PC-3 (cell line): Measurements from ENCODE around the gene VARS2. TPM values are rescaled to one million over a fixed set of nuclear protein-coding genes. Genes with fewer than 3 reads are reported as not detected.

Experiments
- ATAC-seq: fragments of 200-7000 bp; cut with Tn5 transposase; 2 replicates; pipeline ENCODE4 v1.9.1; 2020; ENCODE audit warnings: mild to moderate bottlenecking, moderate library complexity
- BruUV-seq: library from RNA; stranded (reverse); fragments of 400-500 nt; replicated peaks from 2 replicates; lab custom pipeline; 2021; lab: Mats Ljungman, UMichigan
- CTCF ChIA-PET: fragments of 300-600 bp; sonication (Branson Sonifier 250); formaldehyde crosslinking; loops from one replicate; lab custom pipeline; 2022; ENCODE audit warnings: antibody characterized with exemption; lab: Charles Lee
- POLR2A ChIA-PET: fragments of 300-600 bp; sonication (Branson Sonifier 250); formaldehyde crosslinking; loops from one replicate; lab custom pipeline; 2022; ENCODE audit warnings: antibody characterized with exemption; ENCODE audit not compliant: unreplicated experiment; lab: Charles Lee
- DNase-seq: peaks from one replicate; pipeline ENCODE4 v3.0.0-alpha.2; 2015
- H2AFZ ChIP-seq: fragments of 300-600 bp; sonication (generic); 2 replicates; pipeline ENCODE4 v1.6.0; 2016; ENCODE audit warnings: antibody characterized with exemption, low read length
- H3F3A ChIP-seq: fragments of 300-600 bp; sonication (generic); one replicate; pipeline ENCODE4 v1.6.0; 2017; ENCODE audit warnings: antibody characterized with exemption, low read length, control low read depth, mild to moderate bottlenecking; ENCODE audit not compliant: unreplicated experiment
- H3K27ac ChIP-seq: fragments of 300-600 bp; sonication (generic); 2 replicates; pipeline ENCODE4 v1.5.1; 2016; ENCODE audit warnings: mild to moderate bottlenecking, low read length
- H3K27me3 ChIP-seq: fragments of 300-600 bp; sonication (generic); 2 replicates; pipeline ENCODE4 v1.6.1; 2016; ENCODE audit warnings: low read length, mixed read lengths
- H3K36me3 ChIP-seq: fragments of 300-600 bp; sonication (generic); 2 replicates; pipeline ENCODE4 v1.6.1; 2016; ENCODE audit warnings: low read depth, mixed run types, low read length, mixed read lengths
- H3K4me1 ChIP-seq: fragments of 300-600 bp; sonication (generic); 2 replicates; pipeline ENCODE4 v1.5.1; 2016; ENCODE audit warnings: low read length; ENCODE audit not compliant: insufficient read depth
- H3K4me2 ChIP-seq: fragments of 300-600 bp; sonication (generic); 2 replicates; pipeline ENCODE4 v1.6.0; 2016; ENCODE audit warnings: low read length
- H3K4me3 ChIP-seq: fragments of 300-600 bp; sonication (generic); 2 replicates; pipeline ENCODE4 v1.5.1; 2016; ENCODE audit warnings: mild to moderate bottlenecking, low read length, mixed read lengths
- H3K79me2 ChIP-seq: fragments of 300-600 bp; sonication (generic); 2 replicates; pipeline ENCODE4 v1.6.1; 2017; ENCODE audit warnings: low read length, mixed read lengths
- H3K9ac ChIP-seq: fragments of 300-600 bp; sonication (generic); 2 replicates; pipeline ENCODE4 v1.6.0; 2016; ENCODE audit warnings: mild to moderate bottlenecking, low read length
- H3K9me2 ChIP-seq: fragments of 300-600 bp; sonication (generic); replicated peaks from 2 replicates; pipeline ENCODE4 v1.6.1; 2016; ENCODE audit warnings: mixed run types, low read length, mixed read lengths
- H3K9me3 ChIP-seq: fragments of 300-600 bp; sonication (generic); 2 replicates; pipeline ENCODE4 v1.6.1; 2016; ENCODE audit warnings: low read length, mixed read lengths
- H4K20me1 ChIP-seq: fragments of 300-600 bp; sonication (generic); 2 replicates; pipeline ENCODE4 v1.6.1; 2016; ENCODE audit warnings: low read length, mixed read lengths
- EZH2 ChIP-seq: fragments of 300-600 bp; sonication (generic); IDR thresholded peaks from one replicate; pipeline ENCODE4 v1.6.1; 2017; ENCODE audit warnings: antibody characterized with exemption, mild to moderate bottlenecking, low read length; ENCODE audit not compliant: unreplicated experiment
- EZH2phosphoT487 ChIP-seq: fragments of 300-600 bp; sonication (generic); IDR thresholded peaks from 2 replicates; pipeline ENCODE4 v1.6.1; 2018; ENCODE audit warnings: mild to moderate bottlenecking, antibody characterized with exemption, low read length, borderline replicate concordance
- intact Hi-C: fragments of 100-400 bp; cut with micrococcal nuclease; formaldehyde crosslinking; loops from 2 replicates; pipeline ENCODE4 v1.9.0; 2023
- total RNA-seq: library from RNA; depleted of rRNA; stranded (reverse); fragments of >200 nt; gene quantifications from 2 replicates; pipeline ENCODE4 v1.2.3, GENCODE V29; 2014
- TF ChIP-seq, protein P1 (sequence below): fragments of 300-600 bp; sonication (generic); conservative IDR thresholded peaks from 2 replicates; pipeline ENCODE4 v1.5.1; 2017; ENCODE audit warnings: antibody characterized with exemption, low read depth, mild to moderate bottlenecking, low read length

The VARS2 gene
- total RNA-seq, 1 experiment from 2014 or later: 66.5 TPM

DNA sequence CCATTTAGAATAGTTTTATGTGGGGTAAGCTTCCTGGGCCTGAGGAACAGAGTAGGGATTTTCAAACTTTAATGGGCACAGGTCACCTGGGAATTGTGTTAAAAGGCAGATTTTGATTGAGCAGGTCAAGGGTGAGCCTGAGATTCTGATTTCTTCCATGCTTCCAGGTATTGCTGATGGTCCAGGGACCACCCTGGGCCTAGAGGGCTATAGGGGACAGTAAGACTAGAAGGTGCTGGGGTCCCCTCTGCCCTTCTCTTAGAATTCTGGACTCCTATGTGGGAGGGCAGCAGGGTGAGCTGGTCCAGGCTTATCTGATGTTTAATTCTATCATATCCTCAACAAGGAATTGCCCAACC is 27.2 kb upstream of the VARS2 start:
- H3K27ac ChIP-seq: peak overlapping the region; percentile 93
- H3K27me3 ChIP-seq: no peaks in the 10 kb centered on the region
- H3K4me2 ChIP-seq: peak overlapping the region; percentile 91
- intact Hi-C loops: no loop called here
- H2AFZ ChIP-seq: no peak overlapping the region
- peaks cover 19% of the 10 kb centered on the region for H4K20me1 ChIP-seq
- ChIA-PET CTCF (interaction anchor here (0.6 kb wide), 1 partner anchor 184 kb away, joined by 3 read pairs; no protein-coding TSS in a partner anchor), POLR2A (no interaction called here)
- H3K36me3 ChIP-seq: peaks cover 23% of the 10 kb centered on the region; the same call in 1 of the 2 replicates
- ATAC-seq (no peak), DNase-seq (no peak)
- no peaks in the 10 kb centered on the region for H3K9me3 ChIP-seq
- peak overlapping the region; percentile 92 for H3K9ac ChIP-seq
- peaks cover 64% of the 10 kb centered on the region for H3K79me2 ChIP-seq
- peaks cover 54% of the 10 kb centered on the region for H3K4me1 ChIP-seq
- no peak for TF ChIP-seq EZH2
- TF ChIP-seq, protein P1, sequence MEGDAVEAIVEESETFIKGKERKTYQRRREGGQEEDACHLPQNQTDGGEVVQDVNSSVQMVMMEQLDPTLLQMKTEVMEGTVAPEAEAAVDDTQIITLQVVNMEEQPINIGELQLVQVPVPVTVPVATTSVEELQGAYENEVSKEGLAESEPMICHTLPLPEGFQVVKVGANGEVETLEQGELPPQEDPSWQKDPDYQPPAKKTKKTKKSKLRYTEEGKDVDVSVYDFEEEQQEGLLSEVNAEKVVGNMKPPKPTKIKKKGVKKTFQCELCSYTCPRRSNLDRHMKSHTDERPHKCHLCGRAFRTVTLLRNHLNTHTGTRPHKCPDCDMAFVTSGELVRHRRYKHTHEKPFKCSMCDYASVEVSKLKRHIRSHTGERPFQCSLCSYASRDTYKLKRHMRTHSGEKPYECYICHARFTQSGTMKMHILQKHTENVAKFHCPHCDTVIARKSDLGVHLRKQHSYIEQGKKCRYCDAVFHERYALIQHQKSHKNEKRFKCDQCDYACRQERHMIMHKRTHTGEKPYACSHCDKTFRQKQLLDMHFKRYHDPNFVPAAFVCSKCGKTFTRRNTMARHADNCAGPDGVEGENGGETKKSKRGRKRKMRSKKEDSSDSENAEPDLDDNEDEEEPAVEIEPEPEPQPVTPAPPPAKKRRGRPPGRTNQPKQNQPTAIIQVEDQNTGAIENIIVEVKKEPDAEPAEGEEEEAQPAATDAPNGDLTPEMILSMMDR: no peak
- TF ChIP-seq EZH2phosphoT487: no peak
- no peaks in the 10 kb centered on the region for H3K9me2 ChIP-seq
- H3K4me3 ChIP-seq: peak overlapping the region; percentile 70
- BruUV-seq: no TSS peak
- H3F3A ChIP-seq: no peaks in the 10 kb centered on the region

- TF ChIP-seq EZH2: no peak
- TF ChIP-seq EZH2phosphoT487: no peak
- TF ChIP-seq, protein P1: no peak
- no peak overlapping the region for H3K9ac ChIP-seq
Observed at GRCh38 chr6:30887901-30888815, 25.9 kb upstream of the VARS2 start.

More at GRCh38 chr6:30887901-30888815, 25.9 kb upstream of the VARS2 start:
- ATAC-seq (no peak), DNase-seq (peak; percentile 23)
- Histone ChIP-seq H3F3A (no peaks in the 10 kb centered on the region), H3K4me2 (peak overlapping the region; percentile 20), H3K79me2 (peaks cover 60% of the 10 kb centered on the region), H4K20me1 (peaks cover 19% of the 10 kb centered on the region), H3K27me3 (no peaks in the 10 kb centered on the region), H3K9me2 (no peaks in the 10 kb centered on the region), H3K4me1 (peaks cover 41% of the 10 kb centered on the region), H3K36me3 (peaks cover 26% of the 10 kb centered on the region; the same call in 1 of the 2 replicates), H3K27ac (peak overlapping the region; percentile 27; the same call in 1 of the 2 replicates), H3K9me3 (no peaks in the 10 kb centered on the region), H2AFZ (no peak overlapping the region), H3K4me3 (no peak overlapping the region)
- ChIA-PET CTCF (no interaction called here), POLR2A (interaction anchor here (0.5 kb wide), 1 partner anchor 136 kb away, joined by 3 read pairs; no protein-coding TSS in a partner anchor)
- intact Hi-C loops: no loop called here
- BruUV-seq: no TSS peak
